NCI-H748 treated with DMSO at 0.1 percent for 48 hours (cell line): ENCODE results near the gene CDK19.
"Not testable (repeated sequence)": the region's sequence is repeated elsewhere in the genome, so short reads cannot be mapped to it uniquely, and the experiment has no call there.

Experiments used
- DNase-seq: peaks from one replicate; lab custom pipeline; 2025; lab: John Stamatoyannopoulos, UW

The CDK19 gene

GRCh38 chr6:110815411-110816409, at the start of gene CDK19:
TSS of gene CDK19 (minus strand) at chr6:110815469. CDS start at chr6:110815136, 333 bp downstream.
- DNase-seq: peak; percentile 98

- no peak for DNase-seq
These were observed 49.6 kb upstream of the CDK19 start for GRCh38 chr6:110864824-110865223.

- no peak for DNase-seq
These were observed 44.1 kb upstream of the CDK19 start for GRCh38 chr6:110859335-110859792.

DNA sequence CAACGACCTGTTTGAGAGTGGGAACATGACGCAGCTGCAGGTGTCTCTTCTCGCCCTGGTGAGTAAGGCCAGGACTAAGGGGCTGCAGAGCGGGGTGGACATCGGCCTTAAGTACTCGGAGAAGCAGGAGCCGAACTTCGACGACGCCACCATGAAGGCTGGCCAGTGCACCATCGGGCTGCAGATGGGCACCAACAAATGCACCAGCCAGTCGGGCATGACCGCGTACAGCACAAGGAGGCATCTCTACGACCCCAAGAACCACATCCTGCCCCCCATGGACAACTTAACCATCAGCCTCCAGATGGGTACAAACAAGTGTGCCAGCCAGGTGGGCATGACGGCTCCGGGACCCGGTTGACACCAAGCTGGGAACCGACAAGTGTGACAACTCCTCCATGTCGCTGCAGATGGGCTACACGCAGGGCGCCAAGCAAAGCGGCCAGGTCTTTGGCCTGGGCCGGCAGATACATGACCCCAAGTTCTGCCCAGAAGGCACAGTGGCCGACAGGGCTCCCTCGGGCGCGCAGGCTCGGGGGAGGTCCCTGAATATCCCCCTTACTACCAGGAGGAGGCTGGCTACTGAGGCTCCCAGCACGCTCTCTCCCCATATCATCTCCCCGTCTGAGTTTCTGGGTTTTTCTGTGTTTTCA, 43.4 kb upstream of the CDK19 start:
- DNase-seq: no peak

DNA sequence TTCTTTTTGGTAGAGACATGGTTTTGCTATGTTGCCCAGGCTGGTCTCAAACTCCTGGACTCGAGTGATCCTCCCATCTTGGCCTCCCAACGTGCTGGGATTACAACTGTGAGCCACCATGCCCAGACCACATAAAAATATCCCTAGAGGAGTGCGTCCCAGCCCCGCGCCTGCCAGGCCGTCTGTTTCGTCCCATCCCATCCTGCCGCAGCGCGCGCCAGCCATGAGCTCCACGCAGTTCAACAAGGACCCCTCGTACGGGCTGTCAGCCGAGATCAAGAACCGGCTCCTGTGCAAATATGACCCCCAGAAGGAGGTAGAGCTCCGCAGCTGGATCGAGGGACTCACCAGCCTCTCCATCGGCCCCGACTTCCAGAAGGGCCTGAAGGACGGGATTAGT, 42.7 kb upstream of the CDK19 start:
- no peak for DNase-seq

- DNase-seq: no peak
These were observed 41.0 kb upstream of the CDK19 start for GRCh38 chr6:110856296-110856695.

DNA sequence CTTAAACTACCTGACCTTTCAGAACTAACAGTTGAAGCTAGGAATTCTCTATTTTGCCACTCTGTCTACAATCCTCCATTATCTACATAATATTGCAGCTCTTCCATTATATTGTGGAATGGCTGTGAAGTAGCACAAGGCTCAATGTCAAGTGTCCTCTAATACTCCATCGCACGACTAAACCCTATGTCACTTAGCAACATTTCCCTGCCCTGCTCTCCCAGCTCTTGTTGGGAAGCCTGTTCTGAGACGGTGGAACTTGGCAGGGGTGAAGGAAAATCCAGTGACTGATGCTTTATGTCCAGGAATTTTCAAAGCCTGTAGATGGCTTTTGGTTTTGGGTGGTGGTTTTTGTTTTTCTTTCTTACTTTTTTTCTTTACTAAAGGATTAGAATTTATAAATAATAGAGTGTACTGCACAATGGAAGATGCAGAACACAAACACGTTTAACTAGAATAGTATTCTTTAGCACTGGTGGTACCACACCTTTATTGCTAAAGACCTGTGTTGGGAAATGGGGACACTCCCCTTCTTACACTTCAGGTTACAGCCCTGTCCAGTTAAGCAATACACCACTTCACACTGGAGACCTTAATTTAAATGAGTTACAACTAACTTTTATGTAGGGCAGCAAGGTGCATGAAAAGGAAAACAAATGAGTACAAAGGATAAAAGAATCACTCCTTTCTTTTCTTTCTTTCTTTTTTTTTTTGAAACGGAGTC, 38.6 kb upstream of the CDK19 start:
- DNase-seq: no peak

DNA sequence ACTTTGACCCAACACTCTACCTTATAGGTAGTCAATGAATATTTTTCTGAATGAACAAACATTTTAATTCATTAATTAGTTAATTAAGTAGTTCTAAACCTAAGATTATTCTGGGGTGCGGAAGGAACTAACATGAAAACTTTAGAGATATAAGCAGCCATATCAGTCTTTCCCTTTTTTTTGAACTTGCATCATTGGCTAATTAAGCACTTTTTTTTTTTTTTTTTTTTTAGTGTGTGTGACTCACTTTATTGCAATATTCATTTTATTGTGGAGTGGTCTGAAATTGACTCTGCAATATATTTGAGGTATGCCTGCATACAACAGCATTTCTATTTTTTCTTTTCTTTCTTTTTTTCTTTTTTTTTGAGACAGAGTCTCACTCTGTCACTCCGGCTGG, 37.5 kb upstream of the CDK19 start:
- DNase-seq: no peak

- DNase-seq: no peak
These were observed 34.5 kb upstream of the CDK19 start for GRCh38 chr6:110849781-110850180.

DNA sequence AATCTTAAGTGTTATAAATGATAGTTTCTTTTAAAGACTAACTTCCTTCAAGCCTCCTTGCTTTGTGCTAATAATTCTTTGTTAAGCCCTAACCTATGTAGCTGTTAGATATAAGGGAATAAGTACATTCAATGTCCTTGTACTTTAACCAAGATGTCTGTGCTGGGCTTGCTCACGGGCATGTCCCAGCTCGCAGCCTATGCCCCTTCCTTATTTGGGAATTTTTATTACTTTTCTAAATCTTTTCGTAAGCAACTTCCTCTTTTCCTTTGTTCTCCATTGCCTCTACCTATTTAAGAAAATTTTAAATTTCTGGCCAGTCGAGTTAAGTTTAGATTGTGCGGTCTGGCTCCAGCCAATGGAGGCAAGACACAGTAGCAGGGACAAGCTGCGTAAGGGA, 26.0 kb upstream of the CDK19 start:
- no peak for DNase-seq

DNA sequence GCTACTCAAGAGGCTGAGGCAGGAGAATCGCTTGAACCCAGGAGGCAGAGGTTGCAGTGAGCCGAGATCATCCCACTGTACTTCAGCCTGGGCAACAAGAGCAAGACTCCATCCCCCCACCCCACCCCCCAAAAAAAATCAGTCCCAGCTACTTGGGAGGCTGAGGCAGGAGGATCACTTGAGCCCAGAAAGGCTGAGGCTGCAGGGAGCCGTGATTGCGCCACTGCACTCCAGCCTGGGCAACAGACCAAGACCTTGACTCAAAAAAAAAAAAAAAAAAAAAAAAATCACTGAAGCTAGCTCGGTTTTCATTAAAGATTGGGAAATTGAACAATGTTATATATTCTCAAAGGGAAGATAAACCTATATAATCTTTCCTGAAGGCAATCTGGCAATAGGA, 20.5 kb upstream of the CDK19 start:
- not testable (repeated sequence) for DNase-seq

- no peak for DNase-seq
These were observed 18.6 kb upstream of the CDK19 start for GRCh38 chr6:110833831-110834230.

DNA sequence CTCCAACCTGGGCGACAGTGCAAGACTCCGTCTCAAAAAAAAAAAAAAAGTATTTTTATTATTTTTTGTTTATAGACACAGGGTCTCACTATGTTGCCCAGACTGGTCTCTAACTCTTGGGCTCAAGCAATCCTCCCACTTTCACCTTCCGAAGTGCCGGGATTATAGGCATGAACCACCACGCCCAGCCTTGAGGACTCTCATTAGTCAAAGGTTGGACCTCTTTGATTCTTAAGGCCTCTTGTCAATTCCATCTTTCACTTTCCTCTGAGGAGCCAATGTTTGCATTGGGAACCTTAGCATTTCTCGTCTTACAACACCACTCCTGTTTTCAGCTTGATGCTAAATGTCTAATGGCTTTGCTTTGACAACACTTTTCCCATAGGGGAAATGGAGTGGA, 16.1 kb upstream of the CDK19 start:
- DNase-seq: no peak

DNA sequence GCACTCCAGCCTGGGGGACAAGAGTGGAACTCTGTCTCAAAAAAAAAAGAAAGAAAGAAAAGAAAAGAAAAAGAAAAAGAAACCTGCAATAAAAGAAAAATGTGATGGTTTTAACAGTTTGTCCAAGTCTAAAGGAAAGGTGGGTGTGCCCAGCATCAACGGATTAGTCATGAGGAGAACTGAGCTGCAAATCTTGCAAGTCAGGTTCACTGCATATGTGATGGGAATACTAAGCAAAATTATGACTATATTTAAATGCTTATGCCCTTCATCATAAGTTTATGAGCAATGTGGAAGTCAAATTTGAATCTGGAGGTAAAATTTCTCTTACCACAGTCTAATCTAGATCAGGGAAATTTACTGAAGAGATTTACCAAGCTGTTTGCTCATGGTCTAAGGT, 13.1 kb upstream of the CDK19 start:
- DNase-seq: no peak

GRCh38 chr6:110826236-110827129, 11.2 kb upstream of the CDK19 start:
- DNase-seq: no peak

GRCh38 chr6:110823146-110823545, 7.9 kb upstream of the CDK19 start:
- DNase-seq: no peak

GRCh38 chr6:110822249-110822648, 7.0 kb upstream of the CDK19 start:
- no peak for DNase-seq

GRCh38 chr6:110816677-110817076, 1.4 kb upstream of the CDK19 start:
- DNase-seq: no peak

- DNase-seq: no peak
These were observed 256 bp downstream of the CDK19 start for GRCh38 chr6:110815015-110815410.

DNA sequence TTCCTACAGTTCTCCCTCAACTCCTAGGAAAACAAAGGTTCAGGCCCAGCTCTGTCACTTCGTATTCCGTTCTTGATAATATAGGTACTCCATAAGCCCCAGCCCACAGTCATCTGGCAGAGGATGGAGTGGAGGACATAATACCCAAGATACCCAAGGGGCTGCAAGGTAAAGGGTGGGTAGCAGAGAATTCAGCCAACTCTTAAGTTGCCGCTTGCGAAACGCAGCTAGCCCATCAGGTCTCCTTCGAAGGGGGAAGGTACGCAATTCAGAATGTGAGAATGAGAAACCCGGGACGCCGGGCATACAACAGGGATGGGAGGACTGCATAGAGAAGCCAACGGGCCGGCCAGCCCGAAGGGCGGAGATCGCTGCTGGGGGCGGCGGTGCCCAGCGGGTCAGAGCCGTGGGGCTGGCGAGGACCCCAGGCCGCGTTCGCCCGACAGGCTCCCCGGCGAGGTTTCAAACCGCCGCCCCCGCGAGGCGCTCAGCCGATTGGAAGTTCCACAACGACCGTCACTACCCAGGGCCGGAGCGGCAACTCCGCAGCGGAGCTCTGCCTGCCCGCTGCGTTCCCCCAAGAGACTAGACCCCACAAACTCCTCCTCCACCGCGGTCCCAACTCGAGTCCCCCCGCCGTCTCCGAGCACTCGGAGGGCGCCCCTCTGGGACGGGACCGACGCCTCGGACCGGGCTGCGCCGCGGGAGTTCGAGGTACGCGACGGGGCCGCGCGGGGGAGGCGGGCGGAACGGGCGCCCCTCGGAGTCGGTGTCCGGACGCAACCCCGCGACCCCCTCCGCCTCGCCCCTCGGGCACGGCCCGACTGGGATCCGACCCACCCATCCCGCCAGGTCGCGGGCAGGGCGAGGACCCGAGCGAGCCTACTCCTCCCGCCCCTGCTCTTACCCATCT, 911 bp downstream of the CDK19 start:
- peak; percentile 10 for DNase-seq
